ENCODE measurements around the gene HADHB.
"Not testable (repeated sequence)": the region's sequence is repeated elsewhere in the genome, so short reads cannot be mapped to it uniquely, and the experiment has no call there.

The HADHB gene

GRCh38 chr2:26295511-26295910 lies 50.8 kb downstream of the HADHB start:
- Mint-ChIP-seq H3K4me3 (no peak overlapping the region), H3K27ac (no peak overlapping the region), H3K4me1 (no peaks in the 10 kb centered on the region), H3K27me3 (no peaks in the 10 kb centered on the region), H3K36me3 (no peaks in the 10 kb centered on the region), H3K9me3 (no peaks in the 10 kb centered on the region)
- no peak for ATAC-seq (ENCODE audit: low read depth)
- no peak for DNase-seq (ENCODE audit: low spot score in 2 of 2)

GRCh38 chr2:26297061-26297460 lies 52.3 kb downstream of the HADHB start:
- Mint-ChIP-seq H3K27ac (peak overlapping the region; percentile 7), H3K4me1 (no peaks in the 10 kb centered on the region), H3K27me3 (no peaks in the 10 kb centered on the region), H3K36me3 (no peaks in the 10 kb centered on the region), H3K9me3 (no peaks in the 10 kb centered on the region), H3K4me3 (no peak overlapping the region)
- ATAC-seq (ENCODE audit: low read depth): no peak
- no peak for DNase-seq (ENCODE audit: low spot score in 2 of 2)

GRCh38 chr2:26298286-26298637 lies 53.5 kb downstream of the HADHB start:
- no peak for DNase-seq (ENCODE audit: low spot score in 2 of 2)
- Mint-ChIP-seq H3K27ac (no peak overlapping the region), H3K4me1 (no peaks in the 10 kb centered on the region), H3K36me3 (no peaks in the 10 kb centered on the region), H3K4me3 (no peak overlapping the region), H3K9me3 (no peaks in the 10 kb centered on the region), H3K27me3 (no peaks in the 10 kb centered on the region)
- ATAC-seq (ENCODE audit: low read depth): no peak

GRCh38 chr2:26298638-26299393 lies 54.1 kb downstream of the HADHB start:
- no peaks in the 10 kb centered on the region for H3K36me3 Mint-ChIP-seq
- no peak overlapping the region for H3K4me3 Mint-ChIP-seq
- ATAC-seq (ENCODE audit: low read depth): peak; percentile 67
- no peaks in the 10 kb centered on the region for H3K4me1 Mint-ChIP-seq
- H3K27ac Mint-ChIP-seq: no peak overlapping the region
- no peaks in the 10 kb centered on the region for H3K27me3 Mint-ChIP-seq
- peak; percentile 15 to 32 for DNase-seq (ENCODE audit: low spot score in 2 of 2)
- H3K9me3 Mint-ChIP-seq: no peaks in the 10 kb centered on the region

GRCh38 chr2:26299471-26300101 lies 54.8 kb downstream of the HADHB start:
- Mint-ChIP-seq H3K36me3 (no peaks in the 10 kb centered on the region), H3K27ac (no peak overlapping the region), H3K4me3 (no peak overlapping the region), H3K4me1 (no peaks in the 10 kb centered on the region), H3K27me3 (no peaks in the 10 kb centered on the region), H3K9me3 (no peaks in the 10 kb centered on the region)
- peak; percentile 50 for ATAC-seq (ENCODE audit: low read depth)
- DNase-seq (ENCODE audit: low spot score in 2 of 2): no peak

GRCh38 chr2:26300234-26300925 lies 55.6 kb downstream of the HADHB start:
- Mint-ChIP-seq H3K4me1 (no peaks in the 10 kb centered on the region), H3K27ac (no peak overlapping the region), H3K4me3 (no peak overlapping the region), H3K36me3 (no peaks in the 10 kb centered on the region), H3K9me3 (no peaks in the 10 kb centered on the region), H3K27me3 (no peaks in the 10 kb centered on the region)
- DNase-seq (ENCODE audit: low spot score in 2 of 2) (no peak), ATAC-seq (ENCODE audit: low read depth) (peak; percentile 43)

GRCh38 chr2:26302846-26303245 lies 58.1 kb downstream of the HADHB start:
- H3K27ac Mint-ChIP-seq: no peak overlapping the region
- no peaks in the 10 kb centered on the region for H3K27me3 Mint-ChIP-seq
- H3K4me3 Mint-ChIP-seq: no peak overlapping the region
- DNase-seq (ENCODE audit: low spot score in 2 of 2) (no peak), ATAC-seq (ENCODE audit: low read depth) (no peak)
- no peaks in the 10 kb centered on the region for H3K4me1 Mint-ChIP-seq
- no peaks in the 10 kb centered on the region for H3K36me3 Mint-ChIP-seq
- H3K9me3 Mint-ChIP-seq: no peaks in the 10 kb centered on the region

- DNase-seq (ENCODE audit: low spot score in 2 of 2); H3K36me3 Mint-ChIP-seq; ATAC-seq (ENCODE audit: low read depth); H3K4me1 Mint-ChIP-seq; H3K4me3 Mint-ChIP-seq; H3K27me3 Mint-ChIP-seq; H3K27ac Mint-ChIP-seq; H3K9me3 Mint-ChIP-seq: not testable (repeated sequence)
Observed at GRCh38 chr2:26305094-26305493, 60.4 kb downstream of the HADHB start.

- Mint-ChIP-seq H3K27me3 (no peaks in the 10 kb centered on the region), H3K36me3 (no peaks in the 10 kb centered on the region), H3K4me1 (no peaks in the 10 kb centered on the region), H3K27ac (no peak overlapping the region), H3K9me3 (no peaks in the 10 kb centered on the region), H3K4me3 (no peak overlapping the region)
- DNase-seq (ENCODE audit: low spot score in 2 of 2) (no peak), ATAC-seq (ENCODE audit: low read depth) (no peak)
Observed at GRCh38 chr2:26305540-26305939, 60.8 kb downstream of the HADHB start.

GRCh38 chr2:26309921-26310320 lies 65.2 kb downstream of the HADHB start:
- Mint-ChIP-seq H3K9me3 (no peaks in the 10 kb centered on the region), H3K27me3 (no peaks in the 10 kb centered on the region), H3K36me3 (no peaks in the 10 kb centered on the region), H3K4me3 (no peak overlapping the region), H3K27ac (no peak overlapping the region), H3K4me1 (no peaks in the 10 kb centered on the region)
- no peak for DNase-seq (ENCODE audit: low spot score in 2 of 2)
- ATAC-seq (ENCODE audit: low read depth): no peak

GRCh38 chr2:26312471-26312870 lies 67.7 kb downstream of the HADHB start:
- Mint-ChIP-seq H3K4me1 (no peaks in the 10 kb centered on the region), H3K4me3 (no peak overlapping the region), H3K36me3 (no peaks in the 10 kb centered on the region), H3K9me3 (no peaks in the 10 kb centered on the region), H3K27ac (no peak overlapping the region), H3K27me3 (no peaks in the 10 kb centered on the region)
- no peak for DNase-seq (ENCODE audit: low spot score in 2 of 2)
- no peak for ATAC-seq (ENCODE audit: low read depth)

- H3K27ac Mint-ChIP-seq: no peak overlapping the region
- H3K36me3 Mint-ChIP-seq: no peaks in the 10 kb centered on the region
- H3K4me3 Mint-ChIP-seq: no peak overlapping the region
- H3K27me3 Mint-ChIP-seq: no peaks in the 10 kb centered on the region
- ATAC-seq (ENCODE audit: low read depth) (no peak), DNase-seq (ENCODE audit: low spot score in 2 of 2) (no peak)
- no peaks in the 10 kb centered on the region for H3K9me3 Mint-ChIP-seq
- no peaks in the 10 kb centered on the region for H3K4me1 Mint-ChIP-seq
Observed at GRCh38 chr2:26313446-26313845, 68.7 kb downstream of the HADHB start.

- no peaks in the 10 kb centered on the region for H3K27me3 Mint-ChIP-seq
- DNase-seq (ENCODE audit: low spot score in 2 of 2): no peak
- H3K9me3 Mint-ChIP-seq: no peaks in the 10 kb centered on the region
- H3K4me3 Mint-ChIP-seq: no peak overlapping the region
- no peak overlapping the region for H3K27ac Mint-ChIP-seq
- no peaks in the 10 kb centered on the region for H3K36me3 Mint-ChIP-seq
- H3K4me1 Mint-ChIP-seq: no peaks in the 10 kb centered on the region
- no peak for ATAC-seq (ENCODE audit: low read depth)
Observed at GRCh38 chr2:26314243-26314642, 69.5 kb downstream of the HADHB start.

- Mint-ChIP-seq H3K4me1 (peaks cover 2% of the 10 kb centered on the region), H3K9me3 (no peaks in the 10 kb centered on the region), H3K36me3 (no peaks in the 10 kb centered on the region), H3K4me3 (no peak overlapping the region), H3K27me3 (no peaks in the 10 kb centered on the region), H3K27ac (no peak overlapping the region)
- DNase-seq (ENCODE audit: low spot score in 2 of 2): no peak
- no peak for ATAC-seq (ENCODE audit: low read depth)
Observed at GRCh38 chr2:26316041-26316440, 71.3 kb downstream of the HADHB start.
